ENCODE results near the gene MT1M. TPM values are rescaled to one million over a fixed set of nuclear protein-coding genes. Genes with fewer than 3 reads are reported as not detected.

Gene MT1M
- total and polyA plus RNA-seq, 10 of the 15 experiments (the other 5 are each of a cell fraction or from before 2014, with no cell fraction given) = not detected

GRCh38 chr16:56662357-56663354, 30.2 kb downstream of the MT1M start:
- ATAC-seq (no peak), FAIRE-seq (no peak), DNase-seq (ENCODE audit: low read depth, low spot score) (no peak)
- no peaks in the 10 kb centered on the region for H3K9me3 ChIP-seq (replicated peaks; ENCODE audit: control insufficient read depth, insufficient read depth, low read length)
- peaks cover 18 to 27% of the 10 kb centered on the region in 2 experiments for H3K27me3 ChIP-seq (replicated peaks in 1 of 2; ENCODE audit: control insufficient read depth in 2 of 2, insufficient read depth in 2 of 2, low read length in 1 of 2)
- H3K36me3 ChIP-seq (ENCODE audit: control insufficient read depth in 2 of 2, insufficient read depth in 2 of 2, low read length in 1 of 2) = no peaks in the 10 kb centered on the region
- in situ Hi-C loops (cut with MboI) = no loop called here
- no peak overlapping the region for H3K4me3 ChIP-seq
- ChIA-PET POLR2A (no interaction called here), CTCF (no interaction called here), SMC1A (ENCODE audit: uncharacterized antibody, unreplicated experiment) (interaction anchor here (1.3 kb wide), 1 partner anchor 58 kb away, joined by 3 read pairs; no protein-coding TSS in a partner anchor), RAD21 (ENCODE audit: unreplicated experiment) (no interaction called here)
- no peaks in the 10 kb centered on the region for H3K79me2 ChIP-seq (ENCODE audit: control insufficient read depth, insufficient read depth, low read length)
- no peak overlapping the region for H3K4me2 ChIP-seq (ENCODE audit: control insufficient read depth, insufficient read depth)
- no peaks in the 10 kb centered on the region for H4K20me1 ChIP-seq (ENCODE audit: control insufficient read depth, insufficient read depth)
- H2AFZ ChIP-seq (ENCODE audit: control insufficient read depth, low read depth, low read length) = no peak overlapping the region
- WGBS (ENCODE audit: insufficient coverage, insufficient replicate concordance, low lambda C conversion rate, missing lambda C conversion rate) = 27% methylated on average over 36 of the region's 48 CpGs
- BruUV-seq (replicated peaks) = no TSS peak
- intact Hi-C loops (cut with micrococcal nuclease; ENCODE audit: unreplicated experiment) = no loop called here
- no peaks in the 10 kb centered on the region for H3K4me1 ChIP-seq (ENCODE audit: control insufficient read depth, insufficient read depth, low read length)
- TF ChIP-seq SUPT20H (IDR thresholded peaks at IDR 0.05; ENCODE audit: borderline replicate concordance, control insufficient read depth, low read depth, low read length) = no peak
- TF ChIP-seq KDM1A (IDR thresholded peaks at IDR 0.05; ENCODE audit: borderline replicate concordance) = no peak
- no peak for TF ChIP-seq TCF7 (IDR thresholded peaks at IDR 0.05; ENCODE audit: borderline replicate concordance)
- TF ChIP-seq MYC (IDR thresholded peaks at IDR 0.05; ENCODE audit: insufficient read depth, insufficient read length, insufficient replicate concordance, low read length, severe bottlenecking) = no peak
- TF ChIP-seq STAT3 (IDR thresholded peaks at IDR 0.05; ENCODE audit: low read depth, low read length) = no peak
- TF ChIP-seq POLR2AphosphoS2 (IDR thresholded peaks at IDR 0.05; ENCODE audit: low read depth, low read length) = no peak
- no peak for TF ChIP-seq TCF12 (IDR thresholded peaks at IDR 0.05; ENCODE audit: low read depth, low read length)
- TF ChIP-seq EED (IDR thresholded peaks at IDR 0.05; ENCODE audit: low read depth) = no peak
- TF ChIP-seq CBX5 (IDR thresholded peaks at IDR 0.05; ENCODE audit: low read depth) = no peak
- TF ChIP-seq TBL1XR1 (IDR thresholded peaks at IDR 0.05; ENCODE audit: low read depth, low read length) = no peak
- no peak for TF ChIP-seq EZH2 (IDR thresholded peaks at IDR 0.05; ENCODE audit: borderline replicate concordance, control insufficient read depth, low read depth, low read length)
- TF ChIP-seq ZBED1 (IDR thresholded peaks at IDR 0.05; ENCODE audit: borderline replicate concordance) = no peak
- no peak for TF ChIP-seq CHD2 (IDR thresholded peaks at IDR 0.05; ENCODE audit: borderline replicate concordance, low read depth, low read length)
- no peak for TF ChIP-seq TARDBP (IDR thresholded peaks at IDR 0.05; ENCODE audit: borderline replicate concordance)
- TF ChIP-seq IKZF2 (IDR thresholded peaks at IDR 0.05) = no peak
- H3K9ac ChIP-seq (ENCODE audit: control insufficient read depth, insufficient read depth, low read length) = no peak overlapping the region
- H3K27ac ChIP-seq (ENCODE audit: control insufficient read depth, insufficient read depth) = no peak overlapping the region
